Astrocyte (in vitro differentiated cells and primary cell): ENCODE results near the gene BOLL.

Experiments
- CTCF ChIP-seq: IDR thresholded peaks from 2 replicates; pipeline ENCODE4 v1.5.1; 2011; ENCODE audit warnings: low read depth, mild to moderate bottlenecking, inconsistent platforms, low read length, moderate library complexity; ENCODE audit not compliant: insufficient read depth
- EZH2 ChIP-seq: IDR thresholded peaks from 2 replicates; pipeline ENCODE4 v1.6.1; 2012; ENCODE audit warnings: mild to moderate bottlenecking, low read length, inconsistent platforms; ENCODE audit not compliant: insufficient read depth

DNA sequence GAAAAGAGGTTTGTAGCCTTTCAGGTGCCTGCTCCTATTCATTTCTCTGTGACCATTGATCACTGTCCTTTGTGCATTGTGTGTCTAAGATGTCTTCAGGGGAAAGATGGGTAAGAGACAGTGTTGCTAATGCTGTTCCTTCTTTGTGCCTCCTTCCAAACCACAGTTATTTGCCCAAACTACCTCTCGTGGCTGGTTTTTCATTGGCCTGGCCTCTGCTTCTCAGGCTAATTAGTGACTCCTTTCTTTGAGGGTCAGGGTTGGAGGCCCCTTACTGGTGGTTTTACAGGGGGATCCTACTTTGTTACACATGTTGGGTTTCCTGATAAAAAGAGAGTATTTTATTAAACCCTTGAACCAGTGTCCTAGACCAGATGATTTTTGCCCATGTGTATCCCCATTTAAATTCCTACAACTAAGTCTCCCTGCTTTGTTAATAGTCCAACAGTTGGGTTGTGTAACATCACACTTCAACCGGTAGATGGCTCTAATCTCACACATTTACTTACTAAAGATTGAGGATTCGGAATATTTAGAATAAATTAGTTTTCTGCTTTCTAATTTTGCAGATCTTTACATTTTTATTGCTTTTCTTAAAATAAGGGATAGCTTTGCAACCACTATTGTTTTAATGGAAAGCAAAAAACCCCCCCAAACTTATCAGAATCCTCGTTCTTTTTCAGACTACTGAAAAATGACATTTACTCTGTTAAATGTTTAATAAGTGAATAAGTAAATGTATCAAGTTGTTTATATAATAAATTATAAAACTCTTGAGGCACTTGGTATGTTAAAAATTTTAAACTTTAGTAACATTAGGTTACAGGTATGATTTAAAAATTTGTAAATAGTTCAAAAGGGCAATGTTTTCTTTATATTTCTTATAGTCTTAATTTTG lies 77.6 kb downstream of the BOLL start:
- TF ChIP-seq EZH2 (no peak), CTCF (peak; percentile 81)
